A549 (cell line): ENCODE measurements around the gene GATA3. TPM values are rescaled to one million over a fixed set of nuclear protein-coding genes. Genes with fewer than 3 reads are reported as not detected.

Experiments used
- ATAC-seq, 2 experiments: fragments of 200-7000 bp in 1 of 2; fragments of >200 bp in 1 of 2; cut with Nextera tagmentation in 1 of 2; cut with Tn5 transposase in 1 of 2; 3 replicates each; pipeline versions ENCODE4 v1.8.0 to v1.9.1; 2018 to 2020; ENCODE audit warnings: mild to moderate bottlenecking in 1 of 2, moderate library complexity in 1 of 2
- CTCF ChIA-PET: fragments of 300-600 bp; sonication (Branson Sonifier 250); formaldehyde crosslinking; extraction: SDS; loops from one replicate; lab custom pipeline; 2021; ENCODE audit warnings: antibody characterized with exemption, inconsistent platforms; lab: Yijun Ruan, JAX
- POLR2A ChIA-PET: fragments of 350-600 bp; formaldehyde crosslinking; extraction: SDS; loops from one replicate; lab custom pipeline; 2021; ENCODE audit warnings: antibody characterized with exemption, inconsistent platforms; lab: Yijun Ruan, JAX
- DNase-seq, 2 experiments: peaks; one replicate each; pipeline versions ENCODE4 v3.0.0 to v3.0.0-alpha.2; 2011 to 2016; ENCODE audit warnings: low read depth in 1 of 2, low spot score in 1 of 2
- FAIRE-seq: peaks from 2 replicates; lab custom pipeline; 2011; peaks lifted over from hg19 to GRCh38; lab: Jason Lieb, UNC
- H3K27ac ChIP-seq, 2 experiments: fragments of >200 bp; sonication (Bioruptor Twin); formaldehyde crosslinking; 3 replicates each; pipeline ENCODE4 v1.5.1; 2016 to 2017
- H3K4me1 ChIP-seq: fragments of >200 bp; sonication (Bioruptor Twin); formaldehyde crosslinking; 3 replicates; pipeline ENCODE4 v1.6.1; 2016
- H3K4me2 ChIP-seq: fragments of >200 bp; sonication (Bioruptor Twin); formaldehyde crosslinking; 3 replicates; pipeline ENCODE4 v1.6.1; 2016
- H3K4me3 ChIP-seq: fragments of >200 bp; sonication (Bioruptor Twin); formaldehyde crosslinking; 3 replicates; pipeline ENCODE4 v1.5.1; 2016
- H3K9me3 ChIP-seq: fragments of >200 bp; sonication (Bioruptor Twin); formaldehyde crosslinking; 3 replicates; pipeline ENCODE4 v1.6.1; 2016
- BHLHE40 ChIP-seq: IDR thresholded peaks from 2 replicates; pipeline ENCODE4 v1.6.1; 2012; ENCODE audit warnings: low read depth, low read length, inconsistent platforms
- CHD2 ChIP-seq: fragments of 150-350 bp; IDR thresholded peaks from 2 replicates; pipeline ENCODE4 v1.6.1; 2014; ENCODE audit warnings: low read length; ENCODE audit not compliant: partially characterized antibody
- CHD4 ChIP-seq: fragments of 200-600 bp; sonication (generic); IDR thresholded peaks from 2 replicates; pipeline ENCODE4 v1.6.1; 2016; ENCODE audit warnings: antibody characterized with exemption, mild to moderate bottlenecking, borderline replicate concordance
- ELK1 ChIP-seq: fragments of 150-350 bp; IDR thresholded peaks from 2 replicates; pipeline ENCODE4 v1.6.1; 2014; ENCODE audit warnings: low read depth, mild to moderate bottlenecking, low read length
- FOSB ChIP-seq: fragments of 250-450 bp; sonication (Bioruptor Pico); IDR thresholded peaks from 2 replicates; pipeline ENCODE4 v1.5.0; 2020; ENCODE audit warnings: mild to moderate bottlenecking, moderate library complexity
- HDAC2 ChIP-seq: fragments of 200-600 bp; sonication (generic); IDR thresholded peaks from 2 replicates; pipeline ENCODE4 v1.6.1; 2016
- HEYL ChIP-seq: fragments of 250-450 bp; sonication (Bioruptor Pico); IDR thresholded peaks from 2 replicates; pipeline ENCODE4 v1.8.0; 2021; ENCODE audit warnings: mild to moderate bottlenecking, moderate library complexity
- HOXB13 ChIP-seq: fragments of 250-450 bp; sonication (Bioruptor Pico); IDR thresholded peaks from 2 replicates; pipeline ENCODE4 v1.5.0; 2020; ENCODE audit warnings: low read depth, mild to moderate bottlenecking, moderate library complexity
- HOXB5 ChIP-seq: fragments of 250-450 bp; sonication (Bioruptor Pico); IDR thresholded peaks from 2 replicates; pipeline ENCODE4 v1.5.0; 2020; ENCODE audit warnings: mild to moderate bottlenecking, moderate library complexity
- KDM1A ChIP-seq: fragments of 200-600 bp; sonication (generic); IDR thresholded peaks from 2 replicates; pipeline ENCODE4 v1.6.1; 2016; ENCODE audit warnings: low read depth, mild to moderate bottlenecking
- MAFK ChIP-seq: fragments of 450-650 bp; IDR thresholded peaks from 2 replicates; pipeline ENCODE4 v1.6.1; 2014; ENCODE audit not compliant: partially characterized antibody
- MAX ChIP-seq: IDR thresholded peaks from 2 replicates; pipeline ENCODE4 v1.6.1; 2012
- NFE2L2 ChIP-seq: fragments of 150-350 bp; conservative IDR thresholded peaks from 2 replicates; pipeline ENCODE4 v1.6.1; 2014; ENCODE audit warnings: low read length
- NPAS2 ChIP-seq: fragments of 250-450 bp; sonication (Bioruptor Pico); IDR thresholded peaks from 2 replicates; pipeline ENCODE4 v1.8.0; 2022; ENCODE audit warnings: mild to moderate bottlenecking, moderate library complexity, borderline replicate concordance
- NR3C1 ChIP-seq: fragments of >200 bp; sonication (Bioruptor Twin); formaldehyde crosslinking; IDR thresholded peaks from 3 replicates; pipeline ENCODE4 v1.6.1; 2017
- POLR2AphosphoS2 ChIP-seq: conservative IDR thresholded peaks from 2 replicates; pipeline ENCODE4 v1.6.1; 2012; ENCODE audit warnings: low read length, improper control_type of control experiment, inconsistent platforms
- RCOR1 ChIP-seq: fragments of 150-350 bp; IDR thresholded peaks from 2 replicates; pipeline ENCODE4 v1.6.1; 2014; ENCODE audit warnings: antibody characterized with exemption, low read length, low read depth
- REST ChIP-seq: fragments of 200-600 bp; sonication (generic); IDR thresholded peaks from 2 replicates; pipeline ENCODE4 v1.6.1; 2016; ENCODE audit warnings: antibody characterized with exemption, mild to moderate bottlenecking, moderate library complexity
- RNF2 ChIP-seq: fragments of 200-600 bp; sonication (generic); IDR thresholded peaks from 2 replicates; pipeline ENCODE4 v1.6.1; 2016; ENCODE audit warnings: low read depth, mild to moderate bottlenecking, antibody characterized with exemption, moderate library complexity, borderline replicate concordance
- SMC3 ChIP-seq: fragments of >200 bp; sonication (Bioruptor Twin); formaldehyde crosslinking; IDR thresholded peaks from 3 replicates; pipeline ENCODE4 v1.6.1; 2018; ENCODE audit warnings: inconsistent platforms
- SREBF2 ChIP-seq: fragments of 450-650 bp; IDR thresholded peaks from 2 replicates; pipeline ENCODE4 v1.6.1; 2014; ENCODE audit warnings: mild to moderate bottlenecking, moderate library complexity
- ZFP36 ChIP-seq: fragments of 450-650 bp; IDR thresholded peaks from 2 replicates; pipeline ENCODE4 v1.6.1; 2014; ENCODE audit warnings: borderline replicate concordance; ENCODE audit not compliant: partially characterized antibody
- WGBS: methylation state at CpG from one replicate; pipeline ENCODE4 v1.1.6; 2017; ENCODE audit errors: missing lambda C conversion rate; 5-methylcytosine and 5-hydroxymethylcytosine counted together
- polyA plus RNA-seq, 4 experiments: library from polyadenylated mRNA; depleted of rRNA in 3 of 4; stranded (reverse); fragments of >200 nt; fragmentation: RNase III in 1 of 4; extraction: RNeasy Plus Mini Kit Qiagen cat#74134 plus additional on column Dnase treatment in 1 of 4; gene quantifications; 2 replicates in 3 of 4; 3 replicates in 1 of 4; pipeline ENCODE4 v1.2.3, GENCODE V29; 2011 to 2017

Gene GATA3
- polyA plus RNA-seq, 2 of the 4 experiments (the other 2 are of a cell fraction) = 1.3 to 3.5 TPM

GRCh38 chr10:8060010-8060703 is 5.7 kb downstream of the GATA3 start:
- Histone ChIP-seq H3K27ac (no peak overlapping the region), H3K4me2 (no peak overlapping the region), H3K4me1 (peaks cover 4% of the 10 kb centered on the region; the same call in 1 of the 3 replicates), H3K4me3 (no peak overlapping the region), H3K9me3 (no peaks in the 10 kb centered on the region)
- ChIA-PET CTCF (interaction anchor here (0.6 kb wide), 1 partner anchor 32 kb away, joined by 3 read pairs; no protein-coding TSS in a partner anchor), POLR2A (no interaction called here)
- 86% methylated on average over 15 of the region's 15 CpGs for WGBS
- no peak for FAIRE-seq
- no peak for DNase-seq
- no peak for ATAC-seq
- TF ChIP-seq MAX (no peak), NR3C1 (no peak), HEYL (CRISPR knock-in tag) (no peak), ELK1 (no peak), HOXB13 (CRISPR knock-in tag) (no peak), SMC3 (no peak), REST (no peak), POLR2AphosphoS2 (no peak), RCOR1 (no peak), FOSB (CRISPR knock-in tag) (no peak), CHD2 (no peak), HDAC2 (no peak), RNF2 (no peak), ZFP36 (no peak), KDM1A (no peak), BHLHE40 (no peak), MAFK (no peak)

- FAIRE-seq = no peak
- 78% methylated on average over 10 of the region's 10 CpGs for WGBS
Measured at GRCh38 chr10:8060704-8061121, 6.2 kb downstream of the GATA3 start.

More at GRCh38 chr10:8060704-8061121, 6.2 kb downstream of the GATA3 start:
- TF ChIP-seq HOXB13 (CRISPR knock-in tag) = no peak
- TF ChIP-seq NFE2L2 = no peak
- no peak for TF ChIP-seq NPAS2
- TF ChIP-seq HEYL (CRISPR knock-in tag) = no peak
- no peak for TF ChIP-seq CHD4
- TF ChIP-seq SREBF2 = no peak
- TF ChIP-seq RCOR1 = no peak
- no peak for TF ChIP-seq KDM1A
- no peak for TF ChIP-seq HOXB5 (CRISPR knock-in tag)
- CTCF ChIA-PET = interaction anchor here (0.8 kb wide), 1 partner anchor 9 kb away, joined by 3 read pairs; no protein-coding TSS in a partner anchor
- no peak overlapping the region for H3K27ac ChIP-seq
- H3K4me1 ChIP-seq = peaks cover 5% of the 10 kb centered on the region
- DNase-seq = no peak
- no peaks in the 10 kb centered on the region for H3K9me3 ChIP-seq
- no peak overlapping the region for H3K4me2 ChIP-seq
- no peak for ATAC-seq
- POLR2A ChIA-PET = no interaction called here
- no peak overlapping the region for H3K4me3 ChIP-seq
